Suprapubic skin (tissue), 3 donors: ENCODE results near the gene MT1A.

ENCODE experiments used
- CTCF ChIP-seq, 2 donors: fragments of 200-600 bp in 1 of 2; fragments of 450-650 bp in 1 of 2; sonication (generic) in 1 of 2; IDR thresholded peaks; one replicate each; pipeline ENCODE4 v1.5.1; 2016 to 2019; ENCODE audit warnings: antibody characterized with exemption in 2 of 2, mild to moderate bottlenecking in 1 of 2, moderate library complexity in 1 of 2
- POLR2AphosphoS5 ChIP-seq, 3 donors: sonication (generic); formaldehyde crosslinking; IDR thresholded peaks; one replicate each; pipeline ENCODE4 v1.6.1; 2017; ENCODE audit warnings: antibody characterized with exemption in 3 of 3

GRCh38 chr16:56623637-56624036, 14.8 kb upstream of the MT1A start:
- TF ChIP-seq CTCF (IDR thresholded peaks at IDR 0.05), result no peak
- no peak for TF ChIP-seq POLR2AphosphoS5 (IDR thresholded peaks at IDR 0.05)
